Heart right ventricle (tissue), 16 donors: Measurements from ENCODE around the gene EHD2. TPM values are rescaled to one million over a fixed set of nuclear protein-coding genes. Genes with fewer than 3 reads are reported as not detected.

Experiments used
- ATAC-seq, 8 donors: fragments of 200-7000 bp; cut with Tn5 transposase; one replicate each; pipeline ENCODE4 v1.9.1; 2020; ENCODE audit warnings: mild to moderate bottlenecking in 8 of 8, moderate library complexity in 8 of 8, moderate number of reproducible peaks in 1 of 8
- DNase-seq, 2 donors: peaks; one replicate each; pipeline ENCODE4 v3.0.0-alpha.2; 2020
- H3K27ac ChIP-seq, 10 donors: fragments of 200-600 bp; sonication (generic) in 2 of 10; one replicate each; pipeline versions ENCODE4 v1.5.0 to v1.8.0; 2020 to 2022; ENCODE audit warnings: mild to moderate bottlenecking in 3 of 10
- H3K27me3 ChIP-seq, 7 donors: fragments of 200-600 bp; one replicate each; pipeline ENCODE4 v1.8.0; 2021 to 2022; ENCODE audit warnings: mild to moderate bottlenecking in 2 of 7
- H3K36me3 ChIP-seq, 9 donors: fragments of 200-600 bp; sonication (generic) in 1 of 9; one replicate each; pipeline versions ENCODE4 v1.5.0 to v1.8.0; 2020 to 2022; ENCODE audit warnings: mild to moderate bottlenecking in 2 of 9
- H3K4me1 ChIP-seq, 9 donors: fragments of 200-600 bp; sonication (generic) in 1 of 9; one replicate each; pipeline versions ENCODE4 v1.5.0 to v1.8.0; 2020 to 2022; ENCODE audit warnings: mild to moderate bottlenecking in 4 of 9
- H3K4me3 ChIP-seq, 10 donors: fragments of 200-600 bp; sonication (generic) in 2 of 10; one replicate each; pipeline versions ENCODE4 v1.5.0 to v1.8.0; 2020 to 2022; ENCODE audit warnings: mild to moderate bottlenecking in 7 of 10, moderate library complexity in 2 of 10
- H3K9me3 ChIP-seq, 11 donors: fragments of 200-600 bp in 10 of 11; sonication (generic) in 2 of 11; one replicate each; pipeline versions ENCODE4 v1.5.0 to v1.8.0; 2013 to 2022; ENCODE audit warnings: mild to moderate bottlenecking in 2 of 11, control low read depth in 1 of 11, moderate library complexity in 1 of 11
- CTCF ChIP-seq, 9 donors: fragments of 200-600 bp; sonication (generic) in 2 of 9; IDR thresholded peaks; one replicate each; pipeline versions ENCODE4 v1.5.0 to v1.8.0; 2021 to 2022; ENCODE audit warnings: antibody characterized with exemption in 9 of 9, mild to moderate bottlenecking in 5 of 9, moderate library complexity in 1 of 9
- WGBS, 2 donors: extraction: QIAGEN DNeasy Blood & Tissue Kit; methylation state at CpG; one replicate each; pipeline ENCODE4 v1.1.7; 2013; ENCODE audit warnings: inconsistent platforms in 1 of 2; 5-methylcytosine and 5-hydroxymethylcytosine counted together
- intact Hi-C, 10 donors: fragments of 100-400 bp; cut with DNase I; formaldehyde crosslinking; loops; one replicate each; pipeline versions ENCODE4 v1.11.1 to v1.14.2; 2022
- polyA plus RNA-seq, 2 donors: library from polyadenylated mRNA; stranded (reverse); fragments of 200-250 nt; gene quantifications; one replicate each; pipeline ENCODE4 v1.2.3, GENCODE V29; 2013
- total RNA-seq, 10 donors: library from RNA; stranded (reverse); fragmentation: NEBNext Ultra II Directional in 3 of 10; extraction: Animal tissue kit (Norgen Biotek cat#: 25700) in 3 of 10; gene quantifications; one replicate each; pipeline versions ENCODE4 v1.2.1 to v1.2.4, GENCODE V29; 2021 to 2023
- donor health status: Arrhythmogenic right ventricular cardiomyopathy.
- donor health status: ischemic (EF 13 %, LVEDD 7.1; RV severe dilation, severe dysfunction).
- donor health status: healthy with polysubstance abuse.
- donor health status: DM: no; HTN: yes; CAD: no.
- donor health status: DM: no; HTN: no; CAD: no.
- donor health status: ischemic (EF 25% LVEDD 6.9; RV normal size, moderate dysfunction).
- donor health status: ischemic (EF 25% LVEDD 5.7; RV mildly dilated, moderate dysfunction).
- donor health status: healthy.
- donor health status: DM: yes; HTN: yes; CAD: no.
- donor health status: Ischemic cardiomyopathy.
- donor health status: ischemic (EF 35%, LVEDD 5.7; RV mildly dilated, moderate dysfunction).
- donor health status: nonischemic (EF 11% LVEDD 7.7; RV severe dilation, severe dysfunction).
- donor health status: DM: yes; HTN: yes; CAD: no.
- donor health status: PGD.
- donor health status: ischemic (EF 29% LVEDD 5.4; RV normal size, mild dysfunction).
- donor health status: nonischemic (EF 23%, LVEDD 6.1; RV moderate dilation, normal function).

EHD2 gene
- total and polyA plus RNA-seq, 12 donors: 27.5 to 78.2 (median 47.5) TPM

- DNase-seq (no peak), ATAC-seq (no peak)
- 52 to 73% methylated on average over 7 of the region's 7 CpGs for WGBS, 2 donors
- no peak overlapping the region for H3K27ac ChIP-seq
- no peaks in the 10 kb centered on the region for H3K4me1 ChIP-seq
- no peak for TF ChIP-seq CTCF (IDR thresholded peaks at IDR 0.05)
- H3K36me3 ChIP-seq: peaks cover 0 to 66% (median 6%) of the 10 kb centered on the region in 9 donors
- intact Hi-C loops: loop anchor here in 4 of 10 donors (10.0 kb wide), 3 partner anchors 77 to 177 kb away; partner anchors contain the start of gene NAPA (in 2 of the 4)
- H3K9me3 ChIP-seq: peaks cover 0 to 6% (median 0%) of the 10 kb centered on the region in 11 donors
- no peak overlapping the region for H3K4me3 ChIP-seq
- no peaks in the 10 kb centered on the region for H3K27me3 ChIP-seq
Measured at GRCh38 chr19:47691782-47692181, 21.4 kb upstream of the EHD2 start.

GRCh38 chr19:47693489-47693888, 19.7 kb upstream of the EHD2 start:
- no peak for TF ChIP-seq CTCF (IDR thresholded peaks at IDR 0.05)
- intact Hi-C loops: loop anchor here in 4 of 10 donors (10.0 kb wide), 3 partner anchors 79 to 179 kb away; partner anchors contain the start of gene NAPA (in 2 of the 4)
- Histone ChIP-seq H3K27ac (no peak overlapping the region), H3K4me3 (no peak overlapping the region), H3K36me3 (peaks cover 0 to 65% (median 8%) of the 10 kb centered on the region in 9 donors), H3K27me3 (no peaks in the 10 kb centered on the region), H3K4me1 (peaks cover 0 to 10% (median 6%) of the 10 kb centered on the region in 9 donors), H3K9me3 (peaks cover 0 to 6% (median 0%) of the 10 kb centered on the region in 11 donors)
- 89 to 90% methylated on average over 17 of the region's 17 CpGs for WGBS, 2 donors
- no peak for DNase-seq
- ATAC-seq: no peak

- 86 to 97% methylated on average over 6 to 14 of the region's 14 CpGs for WGBS, 2 donors
- Histone ChIP-seq H3K9me3 (peaks cover 0 to 6% (median 0%) of the 10 kb centered on the region in 11 donors), H3K27me3 (no peaks in the 10 kb centered on the region), H3K4me3 (no peak overlapping the region), H3K4me1 (peaks cover 0 to 10% (median 6%) of the 10 kb centered on the region in 9 donors), H3K36me3 (peaks cover 0 to 69% (median 12%) of the 10 kb centered on the region in 9 donors), H3K27ac (no peak overlapping the region)
- intact Hi-C loops: loop anchor here in 4 of 10 donors (10.0 kb wide), 3 partner anchors 79 to 179 kb away; partner anchors contain the start of gene NAPA (in 2 of the 4)
- ATAC-seq (no peak), DNase-seq (no peak)
- no peak for TF ChIP-seq CTCF (IDR thresholded peaks at IDR 0.05)
Measured at GRCh38 chr19:47693903-47694302, 19.3 kb upstream of the EHD2 start.

GRCh38 chr19:47694466-47695273, 18.6 kb upstream of the EHD2 start:
- H3K36me3 ChIP-seq: peaks cover 0 to 77% (median 20%) of the 10 kb centered on the region in 9 donors
- peaks cover 0 to 10% (median 6%) of the 10 kb centered on the region in 9 donors for H3K4me1 ChIP-seq
- no peak overlapping the region for H3K4me3 ChIP-seq
- no peak for DNase-seq
- ATAC-seq: no peak
- intact Hi-C loops: loop anchor here (5.0 to 10.0 kb wide), 9 partner anchors 80 to 397 kb away; partner anchors contain the start of gene NAPA (in 5 of the 10)
- 89 to 93% methylated on average over 27 to 28 of the region's 28 CpGs for WGBS, 2 donors
- TF ChIP-seq CTCF (IDR thresholded peaks at IDR 0.05): no peak
- peaks cover 0 to 6% (median 0%) of the 10 kb centered on the region in 11 donors for H3K9me3 ChIP-seq
- no peak overlapping the region for H3K27ac ChIP-seq
- H3K27me3 ChIP-seq: no peaks in the 10 kb centered on the region
